ENCODE measurements around the gene PSEN1.

PSEN1 gene

GRCh38 chr14:73272393-73272792 lies 136.1 kb downstream of the PSEN1 start:
- no peak for DNase-seq (ENCODE audit: low read depth)
- H3K4me3 ChIP-seq (ENCODE audit: control insufficient read depth, low read depth, low read length): no peak overlapping the region
- no peak for TF ChIP-seq CTCF (conservative IDR thresholded peaks at IDR 0.05; ENCODE audit: control insufficient read depth, insufficient read depth, low read depth, low read length)
